OCI-LY1 (cell line): ENCODE measurements around the gene TAGLN2.

ENCODE experiments used
- EZH2 ChIP-seq: fragments of 200-600 bp; sonication (generic), shearing (Covaris generic); IDR thresholded peaks from 2 replicates; pipeline ENCODE4 v1.8.0; 2017; ENCODE audit warnings: borderline replicate concordance, mixed run types, mild to moderate bottlenecking, antibody characterized with exemption, low read length, moderate library complexity, mixed read lengths
- TF ChIP-seq, protein P1 (sequence below): fragments of 200-600 bp; sonication (generic), shearing (Covaris generic); IDR thresholded peaks from 2 replicates; pipeline ENCODE4 v1.5.1; 2017; ENCODE audit warnings: mild to moderate bottlenecking, antibody characterized with exemption, low read length, moderate library complexity, mixed read lengths

- TF ChIP-seq, protein P1, sequence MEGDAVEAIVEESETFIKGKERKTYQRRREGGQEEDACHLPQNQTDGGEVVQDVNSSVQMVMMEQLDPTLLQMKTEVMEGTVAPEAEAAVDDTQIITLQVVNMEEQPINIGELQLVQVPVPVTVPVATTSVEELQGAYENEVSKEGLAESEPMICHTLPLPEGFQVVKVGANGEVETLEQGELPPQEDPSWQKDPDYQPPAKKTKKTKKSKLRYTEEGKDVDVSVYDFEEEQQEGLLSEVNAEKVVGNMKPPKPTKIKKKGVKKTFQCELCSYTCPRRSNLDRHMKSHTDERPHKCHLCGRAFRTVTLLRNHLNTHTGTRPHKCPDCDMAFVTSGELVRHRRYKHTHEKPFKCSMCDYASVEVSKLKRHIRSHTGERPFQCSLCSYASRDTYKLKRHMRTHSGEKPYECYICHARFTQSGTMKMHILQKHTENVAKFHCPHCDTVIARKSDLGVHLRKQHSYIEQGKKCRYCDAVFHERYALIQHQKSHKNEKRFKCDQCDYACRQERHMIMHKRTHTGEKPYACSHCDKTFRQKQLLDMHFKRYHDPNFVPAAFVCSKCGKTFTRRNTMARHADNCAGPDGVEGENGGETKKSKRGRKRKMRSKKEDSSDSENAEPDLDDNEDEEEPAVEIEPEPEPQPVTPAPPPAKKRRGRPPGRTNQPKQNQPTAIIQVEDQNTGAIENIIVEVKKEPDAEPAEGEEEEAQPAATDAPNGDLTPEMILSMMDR, result no peak
- no peak for TF ChIP-seq EZH2
These were observed 51.7 kb downstream of the TAGLN2 start for GRCh38 chr1:159873530-159874143.
